Spleen (tissue), 11 donors: ENCODE results near the gene KBTBD3. TPM values are rescaled to one million over a fixed set of nuclear protein-coding genes. Genes with fewer than 3 reads are reported as not detected.

Experiments
- DNase-seq: peaks from one replicate; pipeline ENCODE4 v3.0.0-alpha.2; 2020
- H3K27ac ChIP-seq, 8 donors: fragments of 200-600 bp; sonication (generic) in 7 of 8; 1 replicate in 4 of 8; 2 replicates in 4 of 8; pipeline versions ENCODE4 v1.5.0 to v1.8.0; 2016 to 2021; ENCODE audit warnings: inconsistent platforms in 4 of 8, mild to moderate bottlenecking in 4 of 8, moderate library complexity in 1 of 8
- H3K27me3 ChIP-seq, 7 donors: fragments of 200-600 bp; sonication (generic) in 6 of 7; replicated peaks in 1 of 7; 1 replicate in 4 of 7; 2 replicates in 3 of 7; pipeline versions ENCODE4 v1.5.0 to v1.8.0; 2016 to 2021; ENCODE audit warnings: inconsistent platforms in 3 of 7, mild to moderate bottlenecking in 1 of 7
- H3K36me3 ChIP-seq, 6 donors: fragments of 200-600 bp; sonication (generic) in 5 of 6; 1 replicate in 4 of 6; 2 replicates in 2 of 6; pipeline versions ENCODE4 v1.5.0 to v1.8.0; 2016 to 2021; ENCODE audit warnings: inconsistent platforms in 2 of 6
- H3K4me1 ChIP-seq, 6 donors: fragments of 200-600 bp; sonication (generic) in 5 of 6; 1 replicate in 3 of 6; 2 replicates in 3 of 6; pipeline versions ENCODE4 v1.5.0 to v1.8.0; 2016 to 2021; ENCODE audit warnings: inconsistent platforms in 3 of 6
- H3K4me3 ChIP-seq, 8 donors: fragments of 200-600 bp; sonication (generic) in 7 of 8; 1 replicate in 4 of 8; 2 replicates in 4 of 8; pipeline versions ENCODE4 v1.5.0 to v1.8.0; 2016 to 2021; ENCODE audit warnings: inconsistent platforms in 4 of 8, mild to moderate bottlenecking in 4 of 8, moderate library complexity in 2 of 8
- H3K9me3 ChIP-seq, 8 donors: fragments of 200-600 bp; sonication (generic) in 7 of 8; 1 replicate in 4 of 8; 2 replicates in 4 of 8; pipeline versions ENCODE4 v1.5.0 to v1.8.0; 2016 to 2021; ENCODE audit warnings: inconsistent platforms in 4 of 8
- POLR2A ChIP-seq, 3 donors: fragments of 450-650 bp; IDR thresholded peaks; one replicate each; pipeline ENCODE4 v1.5.1; 2017; ENCODE audit warnings: antibody characterized with exemption in 3 of 3, mild to moderate bottlenecking in 1 of 3
- POLR2AphosphoS5 ChIP-seq, 3 donors: sonication (generic); formaldehyde crosslinking; IDR thresholded peaks; one replicate each; pipeline ENCODE4 v1.5.1; 2017; ENCODE audit warnings: antibody characterized with exemption in 3 of 3
- WGBS, 5 donors: extraction: QIAGEN DNeasy Blood & Tissue Kit in 3 of 5; methylation state at CpG; one replicate each; pipeline versions ENCODE4 v1.1.5 to v1.1.7; 2013 to 2018; 5-methylcytosine and 5-hydroxymethylcytosine counted together
- intact Hi-C: fragments of 100-400 bp; cut with DNase I; formaldehyde crosslinking; loops from one replicate; pipeline ENCODE4 v1.15.0; 2023; ENCODE audit warnings: low total_unique reads
- polyA plus RNA-seq, 3 donors: library from polyadenylated mRNA; stranded (reverse); fragments of 200-250 nt; gene quantifications; one replicate each; pipeline ENCODE4 v1.2.1, GENCODE V29; 2013
- total RNA-seq, 7 donors: library from RNA; depleted of rRNA in 3 of 7; stranded (reverse); fragments of >200 nt in 3 of 7; fragmentation: NEBNext Ultra II Directional in 4 of 7; extraction: Animal tissue kit (Norgen Biotek cat#: 25700) in 4 of 7; gene quantifications; one replicate each; pipeline versions ENCODE4 v1.1.0 to v1.2.1, GENCODE V29; 2016 to 2021
- TF ChIP-seq, protein P1 (sequence below), 11 experiments: fragments of 200-600 bp in 7 of 11; fragments of 450-650 bp in 4 of 11; sonication (generic) in 4 of 11; IDR thresholded peaks in 8 of 11; conservative IDR thresholded peaks in 3 of 11; 1 replicate in 7 of 11; 2 replicates in 4 of 11; pipeline versions ENCODE4 v1.4.0 to v1.8.0; 2016 to 2021; ENCODE audit warnings: antibody characterized with exemption in 11 of 11, inconsistent platforms in 4 of 11, mild to moderate bottlenecking in 1 of 11
- donor health status: healthy with polysubstance abuse.
- donor health status: DM: no; HTN: no; CAD: no; lungs with moderate emphysema.
- donor health status: DM: no; HTN: no; CAD: no.
- donor health status: Bipolar disorder and iron deficiency.
- donor health status: healthy.
- donor health status: DM: no; HTN: no; CAD: no.
- donor health status: DM: yes; HTN: yes; CAD: no.

Gene KBTBD3
- total and polyA plus RNA-seq, 10 donors = 3.5 to 15.9 (median 7.6) TPM

DNA sequence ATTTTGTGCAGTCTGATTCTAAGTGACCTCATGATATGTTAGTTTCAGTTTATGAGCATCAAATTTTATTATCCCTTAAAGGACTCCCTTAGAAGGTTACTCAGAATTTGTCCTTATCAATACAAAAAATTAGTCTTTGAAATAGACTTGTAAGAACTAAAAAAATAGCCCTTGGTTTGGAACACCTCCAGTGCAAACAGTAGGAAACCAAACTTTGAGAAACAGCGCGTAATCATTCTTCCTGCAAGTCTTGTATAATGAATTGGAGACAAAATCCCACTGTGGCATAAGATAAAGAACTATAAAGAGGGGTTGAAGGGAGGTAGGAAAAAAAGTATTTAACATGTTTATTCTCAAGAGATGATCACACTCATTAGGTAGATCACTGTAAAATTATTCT, 44.3 kb downstream of the KBTBD3 start:
- Histone ChIP-seq H3K27ac (no peak overlapping the region), H3K4me3 (no peak overlapping the region), H3K36me3 (no peaks in the 10 kb centered on the region), H3K9me3 (no peaks in the 10 kb centered on the region), H3K4me1 (no peaks in the 10 kb centered on the region), H3K27me3 (peaks cover 0 to 18% (median 0%) of the 10 kb centered on the region in 7 donors)
- intact Hi-C loops = no loop called here
- WGBS, 5 donors = 56 to 94% (median 67%) methylated on average over 2 of the region's 2 CpGs
- no peak for TF ChIP-seq POLR2A (IDR thresholded peaks at IDR 0.05)
- TF ChIP-seq POLR2AphosphoS5 (IDR thresholded peaks at IDR 0.05) = no peak
- TF ChIP-seq, protein P1, sequence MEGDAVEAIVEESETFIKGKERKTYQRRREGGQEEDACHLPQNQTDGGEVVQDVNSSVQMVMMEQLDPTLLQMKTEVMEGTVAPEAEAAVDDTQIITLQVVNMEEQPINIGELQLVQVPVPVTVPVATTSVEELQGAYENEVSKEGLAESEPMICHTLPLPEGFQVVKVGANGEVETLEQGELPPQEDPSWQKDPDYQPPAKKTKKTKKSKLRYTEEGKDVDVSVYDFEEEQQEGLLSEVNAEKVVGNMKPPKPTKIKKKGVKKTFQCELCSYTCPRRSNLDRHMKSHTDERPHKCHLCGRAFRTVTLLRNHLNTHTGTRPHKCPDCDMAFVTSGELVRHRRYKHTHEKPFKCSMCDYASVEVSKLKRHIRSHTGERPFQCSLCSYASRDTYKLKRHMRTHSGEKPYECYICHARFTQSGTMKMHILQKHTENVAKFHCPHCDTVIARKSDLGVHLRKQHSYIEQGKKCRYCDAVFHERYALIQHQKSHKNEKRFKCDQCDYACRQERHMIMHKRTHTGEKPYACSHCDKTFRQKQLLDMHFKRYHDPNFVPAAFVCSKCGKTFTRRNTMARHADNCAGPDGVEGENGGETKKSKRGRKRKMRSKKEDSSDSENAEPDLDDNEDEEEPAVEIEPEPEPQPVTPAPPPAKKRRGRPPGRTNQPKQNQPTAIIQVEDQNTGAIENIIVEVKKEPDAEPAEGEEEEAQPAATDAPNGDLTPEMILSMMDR (IDR thresholded peaks at IDR 0.05 in 8 of 11, conservative IDR thresholded peaks at IDR 0.05 in 3 of 11) = no peak
- DNase-seq = no peak

DNA sequence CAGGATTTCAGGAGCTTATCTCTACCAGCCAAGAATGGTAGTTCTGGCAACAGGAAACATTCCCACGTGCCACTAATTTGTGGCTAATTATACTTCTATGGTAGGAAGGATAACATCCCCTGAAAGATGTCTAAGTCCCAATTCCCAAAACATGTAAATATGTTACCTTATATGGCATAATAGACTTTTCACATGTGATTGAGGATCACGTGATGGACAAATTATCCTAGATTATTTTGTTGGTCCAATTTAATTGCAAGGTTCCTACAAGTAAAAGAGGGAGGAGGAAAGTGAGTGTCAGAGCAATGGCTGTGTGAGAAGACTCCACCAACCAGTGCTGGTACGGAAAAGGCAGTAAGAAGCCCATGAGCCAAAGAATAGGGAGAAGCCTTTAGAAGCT, 45.2 kb downstream of the KBTBD3 start:
- no peak for DNase-seq
- intact Hi-C loops = no loop called here
- Histone ChIP-seq H3K4me3 (no peak overlapping the region), H3K4me1 (no peaks in the 10 kb centered on the region), H3K9me3 (no peaks in the 10 kb centered on the region), H3K36me3 (no peaks in the 10 kb centered on the region), H3K27me3 (peaks cover 0 to 18% (median 0%) of the 10 kb centered on the region in 7 donors), H3K27ac (no peak overlapping the region)
- TF ChIP-seq, protein P1 (IDR thresholded peaks at IDR 0.05 in 8 of 11, conservative IDR thresholded peaks at IDR 0.05 in 3 of 11) = no peak
- TF ChIP-seq POLR2AphosphoS5 (IDR thresholded peaks at IDR 0.05) (no peak), POLR2A (IDR thresholded peaks at IDR 0.05) (no peak)
- 67 to 82% (median 76%) methylated on average over 3 of the region's 3 CpGs for WGBS, 5 donors

DNA sequence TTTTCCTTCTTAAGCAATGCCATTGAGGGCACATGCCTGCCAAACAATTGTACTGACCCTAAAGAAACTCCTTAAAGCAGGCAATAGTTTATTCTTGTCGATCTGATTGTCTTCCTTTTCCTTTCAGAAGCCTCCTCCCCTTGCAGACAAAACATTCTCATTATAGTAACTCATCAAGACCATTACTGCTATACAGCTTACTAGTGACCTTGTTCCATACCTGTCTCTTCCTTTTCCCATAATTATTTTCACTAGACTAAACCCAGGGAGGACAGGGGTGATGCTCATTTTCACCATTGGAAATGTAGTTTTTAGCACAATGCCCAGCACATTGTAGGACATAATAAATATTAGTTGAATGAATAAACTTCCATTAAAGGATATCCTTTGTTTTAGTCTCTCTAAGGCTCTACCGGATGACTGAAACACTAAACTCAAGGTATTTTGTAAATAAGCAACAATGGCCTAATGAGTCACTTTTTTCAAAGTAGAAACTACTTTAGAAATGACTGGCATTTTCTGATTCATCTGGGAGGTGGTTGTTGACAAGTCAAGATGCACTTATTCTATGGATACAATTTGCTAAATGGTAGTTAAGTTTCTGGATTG, 45.8 kb downstream of the KBTBD3 start:
- peaks cover 0 to 18% (median 0%) of the 10 kb centered on the region in 7 donors for H3K27me3 ChIP-seq
- no peaks in the 10 kb centered on the region for H3K9me3 ChIP-seq
- DNase-seq = no peak
- H3K36me3 ChIP-seq = no peaks in the 10 kb centered on the region
- WGBS, 5 donors = 33 to 47% (median 44%) methylated on average over 2 of the region's 2 CpGs
- no peaks in the 10 kb centered on the region for H3K4me1 ChIP-seq
- TF ChIP-seq POLR2A (IDR thresholded peaks at IDR 0.05) = no peak
- TF ChIP-seq, protein P1 (IDR thresholded peaks at IDR 0.05 in 8 of 11, conservative IDR thresholded peaks at IDR 0.05 in 3 of 11) = no peak
- H3K4me3 ChIP-seq = no peak overlapping the region
- no peak overlapping the region for H3K27ac ChIP-seq
- intact Hi-C loops = no loop called here

DNA sequence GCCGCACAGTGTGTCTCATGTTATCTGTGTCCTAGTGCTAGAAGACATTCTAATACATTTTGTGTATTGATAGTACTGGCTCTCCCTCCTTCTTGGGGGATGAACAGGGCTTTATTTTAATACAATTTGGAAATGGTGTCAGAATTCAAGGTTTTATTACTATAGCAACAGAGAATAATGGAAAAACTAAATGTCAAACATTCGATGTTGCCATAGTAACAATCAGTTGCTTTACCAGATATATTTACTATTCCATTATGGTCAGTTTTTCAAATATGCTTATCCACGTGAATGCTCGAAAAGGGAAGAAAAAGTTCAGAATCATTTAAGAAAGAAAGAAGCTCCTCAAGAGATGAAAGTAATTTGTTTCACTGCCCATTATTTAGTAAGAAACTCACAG, 46.5 kb downstream of the KBTBD3 start:
- no peak overlapping the region for H3K4me3 ChIP-seq
- H3K36me3 ChIP-seq = no peaks in the 10 kb centered on the region
- no peaks in the 10 kb centered on the region for H3K4me1 ChIP-seq
- H3K27me3 ChIP-seq = peaks cover 0 to 18% (median 0%) of the 10 kb centered on the region in 7 donors
- H3K27ac ChIP-seq = no peak overlapping the region
- H3K9me3 ChIP-seq = no peaks in the 10 kb centered on the region
- 67 to 89% (median 80%) methylated on average over 4 of the region's 4 CpGs for WGBS, 5 donors
- intact Hi-C loops = no loop called here
- TF ChIP-seq POLR2AphosphoS5 (IDR thresholded peaks at IDR 0.05) (no peak), POLR2A (IDR thresholded peaks at IDR 0.05) (no peak)
- TF ChIP-seq, protein P1 (IDR thresholded peaks at IDR 0.05 in 8 of 11, conservative IDR thresholded peaks at IDR 0.05 in 3 of 11) = no peak
- DNase-seq = no peak
